Lower leg skin (tissue), 3 donors: Measurements from ENCODE around the gene PTPA.

Experiments used
- POLR2A ChIP-seq, 2 donors: fragments of 450-650 bp; IDR thresholded peaks; one replicate each; pipeline ENCODE4 v1.6.1; 2016 to 2017; ENCODE audit warnings: antibody characterized with exemption in 2 of 2, mild to moderate bottlenecking in 1 of 2, moderate library complexity in 1 of 2
- TF ChIP-seq, protein P1 (sequence below), 3 donors: fragments of 450-650 bp; IDR thresholded peaks; one replicate each; pipeline ENCODE4 v1.5.1; 2016; ENCODE audit warnings: antibody characterized with exemption in 3 of 3, mild to moderate bottlenecking in 3 of 3, moderate library complexity in 2 of 3

GRCh38 chr9:129101279-129101678, 9.9 kb upstream of the PTPA start:
- TF ChIP-seq, protein P1, sequence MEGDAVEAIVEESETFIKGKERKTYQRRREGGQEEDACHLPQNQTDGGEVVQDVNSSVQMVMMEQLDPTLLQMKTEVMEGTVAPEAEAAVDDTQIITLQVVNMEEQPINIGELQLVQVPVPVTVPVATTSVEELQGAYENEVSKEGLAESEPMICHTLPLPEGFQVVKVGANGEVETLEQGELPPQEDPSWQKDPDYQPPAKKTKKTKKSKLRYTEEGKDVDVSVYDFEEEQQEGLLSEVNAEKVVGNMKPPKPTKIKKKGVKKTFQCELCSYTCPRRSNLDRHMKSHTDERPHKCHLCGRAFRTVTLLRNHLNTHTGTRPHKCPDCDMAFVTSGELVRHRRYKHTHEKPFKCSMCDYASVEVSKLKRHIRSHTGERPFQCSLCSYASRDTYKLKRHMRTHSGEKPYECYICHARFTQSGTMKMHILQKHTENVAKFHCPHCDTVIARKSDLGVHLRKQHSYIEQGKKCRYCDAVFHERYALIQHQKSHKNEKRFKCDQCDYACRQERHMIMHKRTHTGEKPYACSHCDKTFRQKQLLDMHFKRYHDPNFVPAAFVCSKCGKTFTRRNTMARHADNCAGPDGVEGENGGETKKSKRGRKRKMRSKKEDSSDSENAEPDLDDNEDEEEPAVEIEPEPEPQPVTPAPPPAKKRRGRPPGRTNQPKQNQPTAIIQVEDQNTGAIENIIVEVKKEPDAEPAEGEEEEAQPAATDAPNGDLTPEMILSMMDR (IDR thresholded peaks at IDR 0.05) = no peak
- no peak for TF ChIP-seq POLR2A (IDR thresholded peaks at IDR 0.05)
